ENCODE results near the gene NOXA1. TPM values are rescaled to one million over a fixed set of nuclear protein-coding genes. Genes with fewer than 3 reads are reported as not detected.

The NOXA1 gene
- total and polyA plus RNA-seq, 9 of the 15 experiments (the other 6 are each of a cell fraction or from before 2014, with no cell fraction given): 0.07 to 1.2 (median 0.20) TPM; not detected in 4

- TF ChIP-seq ZNF592 (IDR thresholded peaks at IDR 0.05): no peak
- peak in 1 of 2 experiments; percentile 12 for TF ChIP-seq E2F6 (IDR thresholded peaks at IDR 0.05; ENCODE audit: borderline replicate concordance in 1 of 2, extremely low read depth in 1 of 2, insufficient read depth in 1 of 2, insufficient read length in 1 of 2, low read depth in 1 of 2, low read length in 1 of 2, poor library complexity in 1 of 2, severe bottlenecking in 1 of 2)
- 0 out of 2 replicates have a peak, but pooled peaks have one; percentile 38 for TF ChIP-seq ATF4 (CRISPR knock-in tag; IDR thresholded peaks at IDR 0.05)
- peak; percentile 86 for TF ChIP-seq NFIC (IDR thresholded peaks at IDR 0.05)
- TF ChIP-seq MEIS2 (IDR thresholded peaks at IDR 0.05; ENCODE audit: partially characterized antibody): no peak
- TF ChIP-seq POLR2A (conservative IDR thresholded peaks at IDR 0.05): peak; percentile 44; the same call in 1 of the 2 replicates
- no peak for TF ChIP-seq TAF15 (IDR thresholded peaks at IDR 0.05; ENCODE audit: low read depth, low read length)
- TF ChIP-seq MNT (conservative IDR thresholded peaks at IDR 0.05): peak in 1 of 2 experiments; percentile 41; a peak in 1 of 4 replicates
- no peak for TF ChIP-seq YBX1 (IDR thresholded peaks at IDR 0.05)
- no peak for TF ChIP-seq POLR2AphosphoS5 (IDR thresholded peaks at IDR 0.05; ENCODE audit: control insufficient read depth, insufficient read depth, low read depth, low read length)
- peak; percentile 96 for TF ChIP-seq JUN (IDR thresholded peaks at IDR 0.05; ENCODE audit: borderline replicate concordance, low read depth, low read length)
- peak; percentile 21; the same call in 1 of the 2 replicates for TF ChIP-seq JUN (CRISPR knock-in tag; IDR thresholded peaks at IDR 0.05; ENCODE audit: borderline replicate concordance)
- peak; percentile 46; the same call in 1 of the 2 replicates for TF ChIP-seq PHF8 (IDR thresholded peaks at IDR 0.05; ENCODE audit: borderline replicate concordance, low read length)
- peak; percentile 65; the same call in 1 of the 2 replicates for TF ChIP-seq SMARCE1 (IDR thresholded peaks at IDR 0.05)
- no peak for TF ChIP-seq CBX8 (IDR thresholded peaks at IDR 0.05; ENCODE audit: borderline replicate concordance, extremely low read depth, low read depth, low read length, poor library complexity, severe bottlenecking)
- peak; percentile 70 for TF ChIP-seq SMARCA4 (IDR thresholded peaks at IDR 0.05)
- TF ChIP-seq LCOR (CRISPR knock-in tag; IDR thresholded peaks at IDR 0.05): 0 out of 2 replicates have a peak, but pooled peaks have one; percentile 27
- TF ChIP-seq TAF1 (IDR thresholded peaks at IDR 0.05; ENCODE audit: control insufficient read depth, extremely low read depth, insufficient read depth, low read length, severe bottlenecking): peak; percentile 40
- TF ChIP-seq BCOR (IDR thresholded peaks at IDR 0.05): no peak
Observed at GRCh38 chr9:137435980-137436760, 13.0 kb downstream of the NOXA1 start (continued).
